ENCODE data around the gene ZSCAN16.

The ZSCAN16 gene

GRCh38 chr6:28134716-28135115, 10.3 kb downstream of the ZSCAN16 start:
- DNase-seq: peak; percentile 42 to 67

GRCh38 chr6:28135393-28135792, 11.0 kb downstream of the ZSCAN16 start:
- DNase-seq: peak in 1 of 2 experiments; percentile 34

- peak; percentile 93 to 94 for DNase-seq
Measured at GRCh38 chr6:28136585-28137504, 12.4 kb downstream of the ZSCAN16 start.

- peak; percentile 68 to 82 for DNase-seq
Measured at GRCh38 chr6:28137505-28137981, 13.1 kb downstream of the ZSCAN16 start.

GRCh38 chr6:28139860-28140543, 15.6 kb downstream of the ZSCAN16 start:
- no peak for DNase-seq

GRCh38 chr6:28140616-28141015, 16.2 kb downstream of the ZSCAN16 start:
- DNase-seq: no peak

GRCh38 chr6:28141500-28142329, 17.3 kb downstream of the ZSCAN16 start, which contains the start of gene ZKSCAN8:
Gene ZKSCAN8 (plus strand): TSS chr6:28141883. CDS start chr6:28148408, 6,525 bp downstream.
- DNase-seq: peak; percentile 93 to 94

GRCh38 chr6:28142446-28142845, 18.0 kb downstream of the ZSCAN16 start:
- DNase-seq: peak in 1 of 2 experiments; percentile 15

GRCh38 chr6:28145231-28145630, 20.8 kb downstream of the ZSCAN16 start:
- DNase-seq: no peak

- DNase-seq: no peak
Measured at GRCh38 chr6:28152531-28152930, 28.1 kb downstream of the ZSCAN16 start.

- DNase-seq: no peak
Measured at GRCh38 chr6:28153546-28153945, 29.1 kb downstream of the ZSCAN16 start.

- DNase-seq: no peak
Measured at GRCh38 chr6:28154357-28154756, 29.9 kb downstream of the ZSCAN16 start.

- DNase-seq: no peak
Measured at GRCh38 chr6:28158318-28158717, 33.9 kb downstream of the ZSCAN16 start.

GRCh38 chr6:28159029-28159607, 34.7 kb downstream of the ZSCAN16 start:
- no peak for DNase-seq

GRCh38 chr6:28160233-28160632, 35.8 kb downstream of the ZSCAN16 start:
- no peak for DNase-seq

GRCh38 chr6:28161410-28162079, 37.1 kb downstream of the ZSCAN16 start:
- no peak for DNase-seq

GRCh38 chr6:28165563-28165962, 41.2 kb downstream of the ZSCAN16 start:
- DNase-seq: no peak

GRCh38 chr6:28167068-28167467, 42.7 kb downstream of the ZSCAN16 start:
- DNase-seq: no peak

- no peak for DNase-seq
Measured at GRCh38 chr6:28167926-28168325, 43.5 kb downstream of the ZSCAN16 start.

GRCh38 chr6:28171271-28171670, 46.9 kb downstream of the ZSCAN16 start:
- no peak for DNase-seq

GRCh38 chr6:28172006-28172405, 47.6 kb downstream of the ZSCAN16 start:
- DNase-seq: no peak

GRCh38 chr6:28176373-28176772, 52.0 kb downstream of the ZSCAN16 start:
- no peak for DNase-seq

Data from AML-193 (cell line).